Uterus (tissue), 2 donors: Measurements from ENCODE around the gene C1orf159.
"Not testable (repeated sequence)": the region's sequence is repeated elsewhere in the genome, so short reads cannot be mapped to it uniquely, and the experiment has no call there.

Experiments
- POLR2A ChIP-seq, 2 donors: fragments of 450-650 bp; IDR thresholded peaks; one replicate each; pipeline ENCODE4 v1.6.1; 2016; ENCODE audit warnings: antibody characterized with exemption in 2 of 2, mild to moderate bottlenecking in 1 of 2, moderate library complexity in 1 of 2
- TF ChIP-seq, protein P1 (sequence below), 4 experiments: fragments of 200-600 bp in 2 of 4; fragments of 450-650 bp in 2 of 4; sonication (generic) in 2 of 4; IDR thresholded peaks; one replicate each; pipeline ENCODE4 v1.5.1; 2016 to 2019; ENCODE audit warnings: antibody characterized with exemption in 4 of 4, mild to moderate bottlenecking in 2 of 4, moderate library complexity in 1 of 4

DNA sequence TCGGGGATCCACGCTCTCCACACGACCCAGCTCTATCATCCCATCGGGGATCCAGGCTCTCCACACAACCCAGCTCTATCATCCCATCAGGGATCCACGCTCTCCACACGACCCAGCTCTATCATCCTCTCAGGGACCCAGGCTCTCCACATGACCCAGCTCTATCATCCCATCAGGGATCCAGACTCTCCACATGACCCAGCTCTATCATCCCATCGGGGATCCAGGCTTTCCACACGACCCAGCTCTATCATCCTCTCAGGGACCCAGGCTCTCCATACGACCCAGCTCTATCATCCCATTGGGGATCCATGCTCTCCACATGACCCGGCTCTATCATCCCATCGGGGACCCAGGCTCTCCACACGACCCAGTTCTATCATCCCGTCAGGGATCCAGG lies 36.5 kb upstream of the C1orf159 start:
- TF ChIP-seq POLR2A (IDR thresholded peaks at IDR 0.05): not testable (repeated sequence)
- TF ChIP-seq, protein P1, sequence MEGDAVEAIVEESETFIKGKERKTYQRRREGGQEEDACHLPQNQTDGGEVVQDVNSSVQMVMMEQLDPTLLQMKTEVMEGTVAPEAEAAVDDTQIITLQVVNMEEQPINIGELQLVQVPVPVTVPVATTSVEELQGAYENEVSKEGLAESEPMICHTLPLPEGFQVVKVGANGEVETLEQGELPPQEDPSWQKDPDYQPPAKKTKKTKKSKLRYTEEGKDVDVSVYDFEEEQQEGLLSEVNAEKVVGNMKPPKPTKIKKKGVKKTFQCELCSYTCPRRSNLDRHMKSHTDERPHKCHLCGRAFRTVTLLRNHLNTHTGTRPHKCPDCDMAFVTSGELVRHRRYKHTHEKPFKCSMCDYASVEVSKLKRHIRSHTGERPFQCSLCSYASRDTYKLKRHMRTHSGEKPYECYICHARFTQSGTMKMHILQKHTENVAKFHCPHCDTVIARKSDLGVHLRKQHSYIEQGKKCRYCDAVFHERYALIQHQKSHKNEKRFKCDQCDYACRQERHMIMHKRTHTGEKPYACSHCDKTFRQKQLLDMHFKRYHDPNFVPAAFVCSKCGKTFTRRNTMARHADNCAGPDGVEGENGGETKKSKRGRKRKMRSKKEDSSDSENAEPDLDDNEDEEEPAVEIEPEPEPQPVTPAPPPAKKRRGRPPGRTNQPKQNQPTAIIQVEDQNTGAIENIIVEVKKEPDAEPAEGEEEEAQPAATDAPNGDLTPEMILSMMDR (IDR thresholded peaks at IDR 0.05): not testable (repeated sequence)
